Measurements from ENCODE around the gene HDAC10. TPM values are rescaled to one million over a fixed set of nuclear protein-coding genes. Genes with fewer than 3 reads are reported as not detected.
A peak's percentile ranks its signal among the peaks of the same experiment; 100 is the strongest.

The HDAC10 gene
- total RNA-seq, 4 donors from 2014 or later, result 31.4 to 42.7 (median 32.5) TPM

GRCh38 chr22:50236731-50237409, 14.2 kb downstream of the HDAC10 start:
- intact Hi-C loops (cut with DNase I), result no loop called here
- TF ChIP-seq POLR2A (IDR thresholded peaks at IDR 0.05) (no peak), CTCF (IDR thresholded peaks at IDR 0.05) (peak in 1 of 6 experiments; percentile 9)

GRCh38 chr22:50233223-50233622, 17.8 kb downstream of the HDAC10 start:
- Histone ChIP-seq H3K9me3 (no peaks in the 10 kb centered on the region), H3K4me3 (replicated peaks in 1 of 3) (no peak overlapping the region), H3K27ac (no peak overlapping the region), H3K27me3 (no peaks in the 10 kb centered on the region), H3K36me3 (peaks cover 5 to 9% of the 10 kb centered on the region in 2 donors), H3K4me1 (no peaks in the 10 kb centered on the region)
- 95% methylated on average over 15 to 18 of the region's 18 CpGs for WGBS, 2 donors
- intact Hi-C loops (cut with DNase I), result no loop called here
- no peak for TF ChIP-seq CTCF (IDR thresholded peaks at IDR 0.05)
- TF ChIP-seq POLR2A (IDR thresholded peaks at IDR 0.05), result no peak
- no peak for DNase-seq

More at GRCh38 chr22:50236731-50237409, 14.2 kb downstream of the HDAC10 start:
- Histone ChIP-seq H3K36me3 (peaks cover 9 to 13% of the 10 kb centered on the region in 2 donors), H3K9me3 (no peaks in the 10 kb centered on the region), H3K4me3 (replicated peaks in 1 of 3) (no peak overlapping the region), H3K27ac (no peak overlapping the region), H3K4me1 (peaks cover 6 to 14% of the 10 kb centered on the region in 2 donors), H3K27me3 (no peaks in the 10 kb centered on the region)
- 82 to 85% methylated on average over 10 to 11 of the region's 11 CpGs for WGBS, 2 donors
- no peak for DNase-seq

GRCh38 chr22:50232481-50233151, 18.4 kb downstream of the HDAC10 start:
- Histone ChIP-seq H3K27me3 (no peaks in the 10 kb centered on the region), H3K9me3 (no peaks in the 10 kb centered on the region), H3K36me3 (peaks cover 5 to 11% of the 10 kb centered on the region in 2 donors), H3K4me3 (replicated peaks in 1 of 3) (no peak overlapping the region), H3K27ac (no peak overlapping the region), H3K4me1 (no peaks in the 10 kb centered on the region)
- intact Hi-C loops (cut with DNase I), result no loop called here
- no peak for TF ChIP-seq CTCF (IDR thresholded peaks at IDR 0.05)
- no peak for TF ChIP-seq POLR2A (IDR thresholded peaks at IDR 0.05)
- DNase-seq, result no peak
- WGBS, 2 donors, result 90 to 91% methylated on average over 20 of the region's 20 CpGs

- H3K9me3 ChIP-seq, result no peaks in the 10 kb centered on the region
- H3K4me1 ChIP-seq, result no peaks in the 10 kb centered on the region
- peaks cover 24 to 25% of the 10 kb centered on the region in 2 donors for H3K36me3 ChIP-seq
- WGBS, 2 donors, result 94 to 95% methylated on average over 16 of the region's 16 CpGs
- no peak for TF ChIP-seq POLR2A (IDR thresholded peaks at IDR 0.05)
- no peak for TF ChIP-seq CTCF (IDR thresholded peaks at IDR 0.05)
- no peak overlapping the region for H3K27ac ChIP-seq
- no peak overlapping the region for H3K4me3 ChIP-seq (replicated peaks in 1 of 3)
- intact Hi-C loops (cut with DNase I), result no loop called here
- DNase-seq, result no peak
- no peaks in the 10 kb centered on the region for H3K27me3 ChIP-seq
Measured at GRCh38 chr22:50229370-50229769, 21.7 kb downstream of the HDAC10 start.

- H3K36me3 ChIP-seq, result peaks cover 32 to 33% of the 10 kb centered on the region in 2 donors
- WGBS, 2 donors, result 97 to 98% methylated on average over 6 to 9 of the region's 9 CpGs
- H3K9me3 ChIP-seq, result no peaks in the 10 kb centered on the region
Measured at GRCh38 chr22:50228366-50228765, 22.7 kb downstream of the HDAC10 start.

More at GRCh38 chr22:50228366-50228765, 22.7 kb downstream of the HDAC10 start:
- Histone ChIP-seq H3K27ac (no peak overlapping the region), H3K27me3 (no peaks in the 10 kb centered on the region), H3K4me3 (replicated peaks in 1 of 3) (no peak overlapping the region), H3K4me1 (no peaks in the 10 kb centered on the region)
- intact Hi-C loops (cut with DNase I), result no loop called here
- TF ChIP-seq CTCF (IDR thresholded peaks at IDR 0.05), result no peak
- no peak for TF ChIP-seq POLR2A (IDR thresholded peaks at IDR 0.05)
- DNase-seq, result no peak

All from thyroid gland (tissue), 4 donors.